MCF 10A (cell line): ENCODE data around the gene ASTN1. TPM values are rescaled to one million over a fixed set of nuclear protein-coding genes. Genes with fewer than 3 reads are reported as not detected.

Experiments used
- BruUV-seq: library from RNA; stranded (reverse); fragments of 400-500 nt; replicated peaks from 2 replicates; lab custom pipeline; 2021; lab: Mats Ljungman, UMichigan
- CTCF ChIA-PET: fragments of 300-600 bp; sonication (Branson Sonifier 250); formaldehyde crosslinking; extraction: SDS; loops from one replicate; lab custom pipeline; 2021; ENCODE audit warnings: antibody characterized with exemption, inconsistent platforms; lab: Yijun Ruan, JAX
- POLR2A ChIA-PET: fragments of 300-600, 350-650 bp; sonication (Branson Sonifier 250); formaldehyde crosslinking; extraction: SDS; loops from one replicate; lab custom pipeline; 2020; ENCODE audit warnings: antibody characterized with exemption, inconsistent platforms; lab: Yijun Ruan, JAX
- DNase-seq: peaks from one replicate; pipeline ENCODE4 v3.0.0-alpha.2; 2018; ENCODE audit not compliant: unreplicated experiment
- H3K27ac Mint-ChIP-seq: one replicate; pipeline ENCODE4 v1.8.0; 2022; ENCODE audit warnings: mild to moderate bottlenecking, low read depth, mixed read lengths; ENCODE audit not compliant: unreplicated experiment
- H3K27me3 Mint-ChIP-seq: one replicate; pipeline ENCODE4 v1.8.0; 2022; ENCODE audit warnings: mixed read lengths; ENCODE audit not compliant: insufficient read depth, unreplicated experiment
- H3K36me3 Mint-ChIP-seq: one replicate; pipeline ENCODE4 v1.8.0; 2022; ENCODE audit warnings: mild to moderate bottlenecking, moderate library complexity, mixed read lengths; ENCODE audit not compliant: insufficient read depth, unreplicated experiment
- H3K4me1 Mint-ChIP-seq: one replicate; pipeline ENCODE4 v1.8.0; 2022; ENCODE audit warnings: mixed read lengths; ENCODE audit not compliant: insufficient read depth, unreplicated experiment
- H3K4me3 Mint-ChIP-seq: one replicate; pipeline ENCODE4 v1.8.0; 2022; ENCODE audit warnings: mild to moderate bottlenecking, moderate library complexity, mixed read lengths; ENCODE audit not compliant: unreplicated experiment
- H3K9me3 Mint-ChIP-seq: one replicate; pipeline ENCODE4 v1.8.0; 2022; ENCODE audit warnings: mixed read lengths; ENCODE audit not compliant: unreplicated experiment
- CTCF ChIP-seq: fragments of 200-600 bp; IDR thresholded peaks from one replicate; pipeline ENCODE4 v1.8.0; 2022; ENCODE audit warnings: antibody characterized with exemption, mild to moderate bottlenecking; ENCODE audit not compliant: unreplicated experiment
- intact Hi-C: fragments of 100-400 bp; cut with micrococcal nuclease; formaldehyde crosslinking; loops from 2 replicates; pipeline ENCODE4 v1.14.1; 2022
- total RNA-seq: library from RNA; stranded (reverse); gene quantifications from 2 replicates; pipeline ENCODE4 v1.2.3, GENCODE V29; 2022

Gene ASTN1
- total RNA-seq, 1 experiment from 2014 or later = not detected

DNA sequence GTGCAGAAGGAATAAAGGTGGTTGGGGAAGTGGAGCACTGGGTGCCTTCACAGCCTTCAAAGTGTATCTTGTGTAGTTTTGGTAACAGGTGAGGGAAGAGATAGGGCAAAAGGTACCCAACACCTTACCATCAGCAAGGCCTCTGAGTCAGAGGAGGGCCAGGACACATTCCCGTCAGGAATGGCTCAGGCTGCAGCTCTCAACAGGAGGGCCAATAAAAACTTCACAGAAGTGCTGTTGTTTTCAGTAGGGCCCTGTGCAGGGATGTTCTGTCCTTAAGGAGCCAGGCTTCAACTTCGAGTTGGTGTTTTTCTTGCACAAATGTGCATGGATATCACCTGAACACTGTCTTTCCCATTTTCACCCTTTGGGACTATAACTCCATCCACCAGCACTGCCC, 333.4 kb downstream of the ASTN1 start:
- ChIA-PET CTCF (interaction anchor here (0.7 kb wide), 1 partner anchor 11 kb away, joined by 3 read pairs; no protein-coding TSS in a partner anchor), POLR2A (no interaction called here)
- no peaks in the 10 kb centered on the region for H3K36me3 Mint-ChIP-seq
- no peaks in the 10 kb centered on the region for H3K9me3 Mint-ChIP-seq
- BruUV-seq = no TSS peak
- intact Hi-C loops = no loop called here
- no peak overlapping the region for H3K27ac Mint-ChIP-seq
- no peak overlapping the region for H3K4me3 Mint-ChIP-seq
- no peak for TF ChIP-seq CTCF
- DNase-seq = no peak
- H3K27me3 Mint-ChIP-seq = no peaks in the 10 kb centered on the region
- H3K4me1 Mint-ChIP-seq = no peaks in the 10 kb centered on the region

- no peaks in the 10 kb centered on the region for H3K27me3 Mint-ChIP-seq
Measured at GRCh38 chr1:176829261-176829660, 335.3 kb downstream of the ASTN1 start.

GRCh38 chr1:176826265-176826664, 338.2 kb downstream of the ASTN1 start:
- intact Hi-C loops = no loop called here
- H3K27ac Mint-ChIP-seq = no peak overlapping the region
- ChIA-PET CTCF (interaction anchor here (0.6 to 3.2 kb wide), 2 partner anchors 231 to 267 kb away, joined by 3 to 11 read pairs; no protein-coding TSS in a partner anchor), POLR2A (interaction anchor here (0.6 to 0.7 kb wide), 2 partner anchors 492 to 781 kb away, joined by 3 read pairs; no protein-coding TSS in a partner anchor)
- TF ChIP-seq CTCF = no peak
- H3K27me3 Mint-ChIP-seq = no peaks in the 10 kb centered on the region
- H3K36me3 Mint-ChIP-seq = no peaks in the 10 kb centered on the region
- H3K4me1 Mint-ChIP-seq = no peaks in the 10 kb centered on the region
- H3K9me3 Mint-ChIP-seq = no peaks in the 10 kb centered on the region
- DNase-seq = no peak
- H3K4me3 Mint-ChIP-seq = no peak overlapping the region
- no TSS peak for BruUV-seq

More at GRCh38 chr1:176829261-176829660, 335.3 kb downstream of the ASTN1 start:
- Mint-ChIP-seq H3K4me3 (no peak overlapping the region), H3K4me1 (no peaks in the 10 kb centered on the region), H3K27ac (no peak overlapping the region), H3K36me3 (no peaks in the 10 kb centered on the region), H3K9me3 (no peaks in the 10 kb centered on the region)
- intact Hi-C loops = no loop called here
- BruUV-seq = no TSS peak
- CTCF ChIA-PET = interaction anchor here (0.6 to 1.0 kb wide), 4 partner anchors 15 to 1688 kb away, joined by 3 to 5 read pairs (median 3); no protein-coding TSS in a partner anchor
- DNase-seq = no peak
- POLR2A ChIA-PET = no interaction called here
- TF ChIP-seq CTCF = no peak

DNA sequence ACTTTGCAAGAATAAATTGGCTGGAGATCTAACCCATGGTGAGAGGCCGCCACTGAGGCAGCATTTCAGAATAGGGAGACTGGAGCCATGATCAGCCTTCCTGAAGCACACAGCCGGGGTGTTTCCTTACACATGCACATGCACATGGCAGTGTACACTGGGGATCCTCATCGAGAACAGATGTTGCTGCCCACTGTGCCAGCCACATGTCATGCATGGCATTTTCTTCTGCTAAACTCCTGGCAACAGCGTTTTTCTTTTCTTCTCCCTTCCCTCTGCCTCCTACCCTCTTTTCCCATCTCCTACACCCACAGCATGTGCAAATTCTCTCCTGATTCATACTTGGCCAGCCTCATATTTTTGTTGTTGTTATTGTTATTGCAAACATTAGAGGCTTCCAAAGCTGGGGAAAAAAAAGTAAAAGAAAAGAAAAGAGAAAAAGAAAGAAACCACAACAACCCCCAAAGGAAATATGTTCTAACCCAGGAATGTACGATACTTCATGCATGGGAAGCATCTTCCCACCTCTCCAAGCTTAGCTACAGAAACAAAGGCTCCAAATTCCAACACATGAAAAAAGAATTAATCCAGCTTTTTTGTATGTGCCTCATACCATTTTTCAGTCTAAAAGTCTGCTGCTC, 344.0 kb downstream of the ASTN1 start:
- CTCF ChIA-PET = interaction anchor here (0.6 to 0.7 kb wide), 2 partner anchors 23 to 230 kb away, joined by 3 read pairs; no protein-coding TSS in a partner anchor
- Mint-ChIP-seq H3K4me1 (no peaks in the 10 kb centered on the region), H3K27me3 (no peaks in the 10 kb centered on the region), H3K9me3 (no peaks in the 10 kb centered on the region), H3K27ac (no peak overlapping the region), H3K4me3 (no peak overlapping the region), H3K36me3 (no peaks in the 10 kb centered on the region)
- intact Hi-C loops = no loop called here
- DNase-seq = no peak
- no TSS peak for BruUV-seq
- no peak for TF ChIP-seq CTCF
- POLR2A ChIA-PET = no interaction called here
